ENCODE measurements around the gene NUTM2G. TPM values are rescaled to one million over a fixed set of nuclear protein-coding genes. Genes with fewer than 3 reads are reported as not detected.
"Not testable (repeated sequence)": the region's sequence is repeated elsewhere in the genome, so short reads cannot be mapped to it uniquely, and the experiment has no call there.

Gene NUTM2G
- total and polyA plus RNA-seq, 8 donors = not detected

- Histone ChIP-seq H3K36me3 (peaks cover 0 to 55% (median 28%) of the 10 kb centered on the region in 4 donors), H3K27me3 (no peaks in the 10 kb centered on the region), H3K4me3 (no peak overlapping the region), H3K27ac (no peak overlapping the region), H3K4me1 (no peaks in the 10 kb centered on the region), H3K9me3 (no peaks in the 10 kb centered on the region)
- DNase-seq = no peak
- TF ChIP-seq CTCF (IDR thresholded peaks at IDR 0.05) = no peak
- no peak for TF ChIP-seq POLR2AphosphoS5 (IDR thresholded peaks at IDR 0.05)
- TF ChIP-seq POLR2A (IDR thresholded peaks at IDR 0.05) = no peak
- TF ChIP-seq EP300 (IDR thresholded peaks at IDR 0.05) = no peak
- WGBS, 5 donors = 94 to 96% (median 95%) methylated on average over 7 of the region's 7 CpGs
- intact Hi-C loops (cut with DNase I; ENCODE audit: low total_unique reads) = no loop called here
Observed at GRCh38 chr9:96892131-96892530, 36.5 kb upstream of the NUTM2G start.

GRCh38 chr9:96900010-96900409, 28.6 kb upstream of the NUTM2G start:
- H3K27me3 ChIP-seq; H3K9me3 ChIP-seq; H3K27ac ChIP-seq; H3K4me1 ChIP-seq; H3K4me3 ChIP-seq; DNase-seq; intact Hi-C loops (cut with DNase I; ENCODE audit: low total_unique reads): not testable (repeated sequence)
- peaks cover 0 to 26% (median 24%) of the 10 kb centered on the region in 4 donors for H3K36me3 ChIP-seq
- WGBS, 5 donors = 88 to 100% (median 95%) methylated on average over 1 of the region's 2 CpGs; no CpG with 5 or more reads in 1 of the 5 donors

GRCh38 chr9:96904947-96905722, 23.5 kb upstream of the NUTM2G start:
- H3K27me3 ChIP-seq; H3K27ac ChIP-seq; DNase-seq; intact Hi-C loops (cut with DNase I; ENCODE audit: low total_unique reads); H3K4me3 ChIP-seq; H3K9me3 ChIP-seq; H3K36me3 ChIP-seq; H3K4me1 ChIP-seq: not testable (repeated sequence)
- WGBS, 5 donors = 58 to 95% (median 86%) methylated on average over 2 to 3 of the region's 5 CpGs

GRCh38 chr9:96908479-96908878, 20.2 kb upstream of the NUTM2G start:
- intact Hi-C loops (cut with DNase I; ENCODE audit: low total_unique reads); H3K4me3 ChIP-seq; DNase-seq; H3K36me3 ChIP-seq; H3K27ac ChIP-seq; H3K9me3 ChIP-seq; H3K4me1 ChIP-seq; H3K27me3 ChIP-seq: not testable (repeated sequence)
- WGBS, 5 donors = no CpG with 5 or more reads among the region's 3 CpGs

GRCh38 chr9:96915539-96915938, 13.1 kb upstream of the NUTM2G start:
- H3K27ac ChIP-seq; DNase-seq; H3K4me3 ChIP-seq; H3K9me3 ChIP-seq; H3K27me3 ChIP-seq; H3K4me1 ChIP-seq; intact Hi-C loops (cut with DNase I; ENCODE audit: low total_unique reads): not testable (repeated sequence)
- 52 to 94% (median 86%) methylated on average over 2 of the region's 2 CpGs; no CpG with 5 or more reads in 1 of the 5 donors for WGBS, 5 donors
- peaks cover 0 to 16% (median 8%) of the 10 kb centered on the region in 4 donors for H3K36me3 ChIP-seq

GRCh38 chr9:96916531-96916930, 12.1 kb upstream of the NUTM2G start:
- WGBS, 5 donors = 96 to 100% (median 96%) methylated on average over 2 to 5 of the region's 6 CpGs
- H3K27me3 ChIP-seq; H3K4me1 ChIP-seq; H3K9me3 ChIP-seq; intact Hi-C loops (cut with DNase I; ENCODE audit: low total_unique reads); H3K4me3 ChIP-seq; H3K27ac ChIP-seq; DNase-seq: not testable (repeated sequence)
- H3K36me3 ChIP-seq = peaks cover 0 to 16% (median 8%) of the 10 kb centered on the region in 4 donors

GRCh38 chr9:96918550-96918949, 10.1 kb upstream of the NUTM2G start:
- H3K4me1 ChIP-seq; H3K4me3 ChIP-seq; intact Hi-C loops (cut with DNase I; ENCODE audit: low total_unique reads); DNase-seq; H3K9me3 ChIP-seq; H3K27me3 ChIP-seq; H3K27ac ChIP-seq: not testable (repeated sequence)
- 73 to 86% (median 84%) methylated on average over 3 to 6 of the region's 6 CpGs for WGBS, 5 donors
- peaks cover 0 to 16% (median 8%) of the 10 kb centered on the region in 4 donors for H3K36me3 ChIP-seq

GRCh38 chr9:96920803-96921202, 7.8 kb upstream of the NUTM2G start:
- intact Hi-C loops (cut with DNase I; ENCODE audit: low total_unique reads); H3K9me3 ChIP-seq; H3K27me3 ChIP-seq; H3K27ac ChIP-seq; H3K4me3 ChIP-seq; DNase-seq; H3K4me1 ChIP-seq: not testable (repeated sequence)
- peaks cover 0 to 13% (median 6%) of the 10 kb centered on the region in 4 donors for H3K36me3 ChIP-seq
- WGBS, 5 donors = 96 to 100% (median 100%) methylated on average over 1 to 4 of the region's 4 CpGs

GRCh38 chr9:96925587-96925986, 3.1 kb upstream of the NUTM2G start:
- H3K27ac ChIP-seq = not testable (repeated sequence)

GRCh38 chr9:96931665-96932064, 3.0 kb downstream of the NUTM2G start:
- H3K9me3 ChIP-seq; intact Hi-C loops (cut with DNase I; ENCODE audit: low total_unique reads); H3K36me3 ChIP-seq; H3K4me3 ChIP-seq; H3K4me1 ChIP-seq; H3K27me3 ChIP-seq; H3K27ac ChIP-seq: not testable (repeated sequence)
- WGBS, 5 donors = 32 to 57% (median 44%) methylated on average over 6 to 12 of the region's 13 CpGs
- peak in 1 of 2 donors; percentile 19 for DNase-seq

More at GRCh38 chr9:96925587-96925986, 3.1 kb upstream of the NUTM2G start:
- H3K9me3 ChIP-seq; intact Hi-C loops (cut with DNase I; ENCODE audit: low total_unique reads); H3K4me1 ChIP-seq; H3K27me3 ChIP-seq; H3K36me3 ChIP-seq; H3K4me3 ChIP-seq; DNase-seq: not testable (repeated sequence)
- WGBS, 5 donors = 83 to 100% (median 89%) methylated on average over 5 of the region's 5 CpGs

GRCh38 chr9:96934097-96934496, 5.5 kb downstream of the NUTM2G start:
- intact Hi-C loops (cut with DNase I; ENCODE audit: low total_unique reads); DNase-seq; H3K9me3 ChIP-seq; H3K36me3 ChIP-seq; H3K4me3 ChIP-seq; H3K27me3 ChIP-seq; H3K4me1 ChIP-seq; H3K27ac ChIP-seq: not testable (repeated sequence)
- whole genome bisulfite sequencing, 5 donors = 46 to 84% (median 65%) methylated on average over 5 to 9 of the region's 14 CpGs

Data from stomach (tissue), 9 donors.